Neuronal stem cell (in vitro differentiated cells): ENCODE data around the gene PXDN.

ENCODE experiments used
- DNase-seq: peaks from one replicate; pipeline ENCODE4 v3.0.0-alpha.2; 2013; ENCODE audit warnings: low spot score
- H2AFZ ChIP-seq: one replicate; pipeline ENCODE4 v1.6.1; 2013; ENCODE audit warnings: mild to moderate bottlenecking, low read length, inconsistent platforms
- H2AK5ac ChIP-seq: 2 replicates; pipeline ENCODE4 v1.6.1; 2013; ENCODE audit warnings: low read depth, mild to moderate bottlenecking, inconsistent platforms, low read length, moderate library complexity, mixed read lengths
- H2BK120ac ChIP-seq: 2 replicates; pipeline ENCODE4 v1.6.1; 2013; ENCODE audit warnings: low read depth, mild to moderate bottlenecking, inconsistent platforms, low read length, moderate library complexity, mixed read lengths
- H2BK12ac ChIP-seq: one replicate; pipeline ENCODE4 v1.6.1; 2013; ENCODE audit warnings: low read length, inconsistent platforms
- H2BK15ac ChIP-seq: 2 replicates; pipeline ENCODE4 v1.6.1; 2013; ENCODE audit warnings: mild to moderate bottlenecking, low read length, inconsistent platforms, mixed read lengths
- H2BK5ac ChIP-seq: one replicate; pipeline ENCODE4 v1.6.1; 2013; ENCODE audit warnings: inconsistent platforms, mild to moderate bottlenecking, low read length, moderate library complexity
- H3K14ac ChIP-seq: one replicate; pipeline ENCODE4 v1.6.1; 2013; ENCODE audit warnings: low read length, inconsistent platforms
- H3K18ac ChIP-seq: 2 replicates; pipeline ENCODE4 v1.6.1; 2013; ENCODE audit warnings: low read length, inconsistent platforms
- H3K23ac ChIP-seq: 2 replicates; pipeline ENCODE4 v1.6.1; 2013; ENCODE audit warnings: low read depth, mild to moderate bottlenecking, mixed read lengths, low read length, inconsistent platforms; ENCODE audit not compliant: poor library complexity
- H3K27ac ChIP-seq: replicated peaks from 3 replicates; pipeline ENCODE4 v1.5.1; 2013; ENCODE audit warnings: low read length, inconsistent platforms
- H3K27me3 ChIP-seq, 3 experiments: 2 replicates each; pipeline ENCODE4 v1.6.1; 2013; ENCODE audit warnings: low read length in 3 of 3, mild to moderate bottlenecking in 2 of 3, inconsistent platforms in 1 of 3, low read depth in 1 of 3, mixed read lengths in 1 of 3, moderate library complexity in 1 of 3; ENCODE audit not compliant: control insufficient read depth in 3 of 3, insufficient read depth in 3 of 3
- H3K36me3 ChIP-seq, 2 donors: replicated peaks in 1 of 2; 2 replicates each; pipeline ENCODE4 v1.6.1; 2013; ENCODE audit warnings: low read length in 2 of 2; ENCODE audit not compliant: control insufficient read depth in 2 of 2, insufficient read depth in 2 of 2
- H3K4ac ChIP-seq: 2 replicates; pipeline ENCODE4 v1.6.1; 2013; ENCODE audit warnings: inconsistent platforms, mild to moderate bottlenecking, low read length, moderate library complexity
- H3K4me1 ChIP-seq, 2 donors: 1 replicate in 1 of 2; 2 replicates in 1 of 2; pipeline ENCODE4 v1.6.1; 2013; ENCODE audit warnings: low read length in 2 of 2, low read depth in 1 of 2; ENCODE audit not compliant: control insufficient read depth in 2 of 2, insufficient read depth in 1 of 2
- H3K4me2 ChIP-seq: one replicate; pipeline ENCODE4 v1.6.1; 2013; ENCODE audit warnings: mild to moderate bottlenecking, low read length, inconsistent platforms; ENCODE audit not compliant: insufficient read depth, poor library complexity, severe bottlenecking
- H3K4me3 ChIP-seq, 2 donors: 2 replicates each; pipeline ENCODE4 v1.5.1; 2013; ENCODE audit warnings: low read length in 2 of 2, mild to moderate bottlenecking in 2 of 2, inconsistent platforms in 1 of 2, moderate library complexity in 1 of 2
- H3K79me1 ChIP-seq: one replicate; pipeline ENCODE4 v1.6.1; 2013; ENCODE audit warnings: low read depth, mild to moderate bottlenecking, inconsistent platforms, low read length, moderate library complexity
- H3K9ac ChIP-seq: one replicate; pipeline ENCODE4 v1.6.1; 2013; ENCODE audit warnings: mild to moderate bottlenecking, low read depth, low read length, inconsistent platforms; ENCODE audit not compliant: poor library complexity
- H3K9me3 ChIP-seq, 2 donors: replicated peaks in 1 of 2; 2 replicates each; pipeline versions ENCODE3 to v1.6.1; 2013; ENCODE audit warnings: low read length in 2 of 2, mild to moderate bottlenecking in 2 of 2, inconsistent platforms in 1 of 2, low read depth in 1 of 2, mixed read lengths in 1 of 2, moderate library complexity in 1 of 2; ENCODE audit not compliant: control insufficient read depth in 2 of 2, insufficient read depth in 1 of 2
- H4K8ac ChIP-seq: one replicate; pipeline ENCODE4 v1.6.1; 2013; ENCODE audit warnings: low read depth, mild to moderate bottlenecking, inconsistent platforms, low read length, moderate library complexity
- H4K91ac ChIP-seq: one replicate; pipeline ENCODE4 v1.6.1; 2013; ENCODE audit warnings: low read length, low read depth, mild to moderate bottlenecking, inconsistent platforms; ENCODE audit not compliant: poor library complexity
- WGBS, 2 donors: extraction: QIAGEN DNeasy Blood & Tissue Kit; methylation state at CpG; one replicate each; pipeline ENCODE4 v1.1.7; 2013; ENCODE audit warnings: missing lambda C conversion rate in 2 of 2, mixed read lengths in 1 of 2; ENCODE audit not compliant: insufficient read length in 2 of 2, insufficient replicate concordance in 1 of 2; ENCODE audit errors: extremely low coverage in 2 of 2; 5-methylcytosine and 5-hydroxymethylcytosine counted together

The PXDN gene

DNA sequence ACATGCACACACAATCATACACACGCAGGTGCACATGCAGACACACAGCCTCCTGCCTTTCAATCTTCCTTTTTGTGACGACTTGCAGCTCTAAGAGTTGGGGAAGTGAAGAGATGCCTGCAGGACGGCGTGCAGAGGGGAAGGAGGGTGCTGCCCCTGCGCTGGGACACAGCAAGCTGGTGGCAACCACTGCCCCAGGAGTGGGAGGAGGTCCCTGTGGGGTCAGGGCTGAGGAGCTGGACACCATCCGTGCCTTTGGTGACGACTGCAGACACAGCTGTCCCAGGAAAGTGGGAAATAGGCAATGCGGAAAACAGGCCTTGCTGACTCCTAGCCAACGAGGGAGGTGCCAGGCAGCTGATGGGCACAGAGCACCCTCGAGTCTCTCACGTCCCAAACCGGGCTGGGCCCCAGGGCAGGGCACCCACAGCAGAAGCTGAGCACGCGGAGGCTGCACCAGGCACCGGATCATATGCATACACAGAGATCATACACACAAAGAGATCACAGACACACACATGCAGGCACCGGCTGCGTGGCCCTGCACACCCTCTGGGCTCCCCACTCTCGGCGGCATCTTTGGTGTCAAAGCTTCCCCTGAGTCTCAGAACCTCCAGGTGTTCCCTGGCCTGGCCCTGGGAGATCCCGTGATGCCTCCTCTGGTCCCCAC, 146.1 kb downstream of the PXDN start:
- Histone ChIP-seq H2AK5ac (peak overlapping the region; percentile 87), H3K23ac (no peak overlapping the region), H3K4me3 (peak overlapping the region in 1 of 2 donors; percentile 4), H2BK12ac (no peak overlapping the region), H3K9ac (peak overlapping the region; percentile 76), H3K4ac (no peak overlapping the region), H3K14ac (peak overlapping the region; percentile 25), H3K27me3 (no peaks in the 10 kb centered on the region), H2AFZ (no peak overlapping the region), H3K4me2 (no peak overlapping the region), H3K79me1 (no peaks in the 10 kb centered on the region), H2BK120ac (peak overlapping the region; percentile 24), H3K27ac (no peak overlapping the region), H2BK5ac (no peak overlapping the region), H2BK15ac (peak overlapping the region; percentile 46), H3K18ac (peak overlapping the region; percentile 56), H4K8ac (no peak overlapping the region), H3K4me1 (peaks cover 5 to 18% of the 10 kb centered on the region in 2 donors), H4K91ac (no peak overlapping the region), H3K36me3 (no peaks in the 10 kb centered on the region), H3K9me3 (peaks cover 0 to 9% of the 10 kb centered on the region in 2 donors)
- DNase-seq = no peak
- no CpG with 5 or more reads among the region's 20 CpGs for WGBS, 2 donors

DNA sequence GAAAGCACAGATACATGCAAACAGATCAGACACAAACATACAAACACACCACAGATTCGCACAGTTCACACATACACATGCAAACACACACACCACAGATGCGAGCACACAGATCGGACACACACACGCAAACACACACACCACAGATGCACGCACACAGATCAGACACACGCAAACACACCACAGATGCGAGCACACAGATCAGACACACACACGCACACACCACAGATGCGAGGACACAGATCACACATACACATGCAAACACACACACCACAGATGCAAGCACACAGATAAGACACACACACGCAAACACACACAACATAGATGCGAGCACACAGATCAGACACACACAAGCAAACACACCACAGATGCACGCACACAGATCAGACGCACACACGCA, 149.0 kb downstream of the PXDN start:
- Histone ChIP-seq H3K9ac (peak overlapping the region; percentile 17), H2AFZ (no peak overlapping the region), H2AK5ac (peak overlapping the region; percentile 38), H3K4me3 (peak overlapping the region in 1 of 2 donors; percentile 68), H2BK120ac (peak overlapping the region; percentile 29), H3K27me3 (no peaks in the 10 kb centered on the region), H3K23ac (peak overlapping the region; percentile 38), H3K9me3 (peaks cover 0 to 9% of the 10 kb centered on the region in 2 donors), H3K4ac (no peak overlapping the region), H2BK15ac (peak overlapping the region; percentile 19), H3K4me2 (no peak overlapping the region), H3K18ac (peak overlapping the region; percentile 93), H3K36me3 (no peaks in the 10 kb centered on the region), H2BK12ac (peak overlapping the region; percentile 94), H3K4me1 (peaks cover 5 to 25% of the 10 kb centered on the region in 2 donors), H3K27ac (no peak overlapping the region), H3K79me1 (no peaks in the 10 kb centered on the region), H2BK5ac (peak overlapping the region; percentile 59), H3K14ac (peak overlapping the region; percentile 39), H4K91ac (peak overlapping the region; percentile 94), H4K8ac (peak overlapping the region; percentile 43)
- DNase-seq = no peak
- no CpG with 5 or more reads among the region's 14 CpGs for WGBS, 2 donors

DNA sequence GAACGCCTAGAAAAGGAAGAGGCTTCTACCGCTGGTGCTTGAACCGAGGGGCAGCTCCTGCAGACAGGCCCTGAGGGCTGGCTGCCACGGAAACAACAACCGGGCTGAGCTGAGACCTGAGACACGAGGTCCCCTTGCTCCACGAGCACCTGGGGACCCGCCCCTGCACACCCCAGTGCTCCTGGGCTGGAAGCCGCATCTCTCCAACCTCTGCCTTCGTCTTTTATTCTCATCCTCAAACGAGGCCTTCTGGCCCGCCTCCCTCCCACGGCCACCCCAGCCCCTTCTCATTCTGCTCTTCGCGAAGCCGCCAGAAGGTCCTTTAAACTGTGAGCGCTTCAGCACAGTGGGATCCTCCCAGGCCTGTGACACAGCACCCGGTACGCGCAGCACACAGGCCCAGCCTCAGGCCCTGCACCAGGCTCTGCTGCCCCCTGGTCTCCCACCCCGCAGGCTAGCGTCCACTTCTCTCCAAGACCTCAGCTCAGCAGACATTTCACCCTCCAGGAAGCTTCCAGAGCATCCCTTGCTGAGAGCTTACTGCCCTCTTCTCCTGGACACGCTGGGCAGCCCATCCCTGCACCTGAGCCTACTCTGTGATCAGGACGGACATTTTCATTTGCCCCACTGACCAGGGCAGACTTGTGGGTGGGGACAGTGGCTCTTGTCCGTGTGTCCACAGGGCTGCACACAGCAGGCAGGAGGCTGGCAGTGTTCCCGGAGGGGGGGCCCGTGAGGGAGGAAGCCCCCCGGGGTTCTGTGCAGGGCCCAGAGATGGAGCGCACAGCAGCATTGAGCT, 149.7 kb downstream of the PXDN start:
- Histone ChIP-seq H3K9me3 (peaks cover 0 to 9% of the 10 kb centered on the region in 2 donors), H4K91ac (peak overlapping the region; percentile 75), H2BK12ac (peak overlapping the region; percentile 12), H3K18ac (peak overlapping the region; percentile 93), H3K27me3 (no peaks in the 10 kb centered on the region), H3K36me3 (no peaks in the 10 kb centered on the region), H2BK120ac (peak overlapping the region; percentile 9), H4K8ac (no peak overlapping the region), H2AFZ (peak overlapping the region; percentile 74), H3K4me2 (no peak overlapping the region), H3K27ac (peak overlapping the region; percentile 32), H2AK5ac (peak overlapping the region; percentile 38), H3K9ac (peak overlapping the region; percentile 17), H3K14ac (peak overlapping the region; percentile 39), H3K4me3 (peak overlapping the region in 1 of 2 donors; percentile 5), H2BK15ac (peak overlapping the region; percentile 19), H3K79me1 (no peaks in the 10 kb centered on the region), H3K23ac (no peak overlapping the region), H2BK5ac (no peak overlapping the region), H3K4me1 (peaks cover 5 to 25% of the 10 kb centered on the region in 2 donors), H3K4ac (no peak overlapping the region)
- DNase-seq = no peak
- no CpG with 5 or more reads among the region's 29 CpGs for WGBS, 2 donors

DNA sequence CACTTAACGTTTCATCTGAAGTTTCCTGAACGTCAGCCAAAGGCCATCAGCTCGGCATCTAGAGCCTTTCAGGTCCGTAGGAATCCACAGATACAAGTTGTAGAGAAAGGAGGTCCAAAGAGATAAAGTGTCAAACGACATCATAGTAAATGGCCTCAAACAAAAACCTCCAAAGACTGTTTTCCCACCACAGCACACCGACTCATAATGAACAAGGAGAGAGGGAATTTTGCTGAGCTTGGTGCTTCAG, 150.3 kb downstream of the PXDN start:
- no peak overlapping the region for H3K14ac ChIP-seq
- no peak overlapping the region for H3K4ac ChIP-seq
- H3K9ac ChIP-seq = no peak overlapping the region
- H2AFZ ChIP-seq = peak overlapping the region; percentile 74
- peaks cover 0 to 9% of the 10 kb centered on the region in 2 donors for H3K9me3 ChIP-seq
- no peaks in the 10 kb centered on the region for H3K79me1 ChIP-seq
- H3K27me3 ChIP-seq = no peaks in the 10 kb centered on the region
- H3K36me3 ChIP-seq = no peaks in the 10 kb centered on the region
- WGBS, 2 donors = no CpG with 5 or more reads among the region's 6 CpGs
- peak overlapping the region; percentile 8 for H2AK5ac ChIP-seq
- H3K27ac ChIP-seq = peak overlapping the region; percentile 32
- DNase-seq = no peak
- no peak overlapping the region for H3K4me2 ChIP-seq
- H2BK15ac ChIP-seq = peak overlapping the region; percentile 6
- no peak overlapping the region for H3K4me3 ChIP-seq
- H3K18ac ChIP-seq = peak overlapping the region; percentile 58
- H3K4me1 ChIP-seq = peaks cover 5 to 25% of the 10 kb centered on the region in 2 donors
- H2BK120ac ChIP-seq = no peak overlapping the region
- no peak overlapping the region for H2BK5ac ChIP-seq
- no peak overlapping the region for H2BK12ac ChIP-seq
- no peak overlapping the region for H4K91ac ChIP-seq
- H4K8ac ChIP-seq = no peak overlapping the region
- no peak overlapping the region for H3K23ac ChIP-seq
